T-helper 2 cell treated with Interferon-gamma antibody and Interleukin-4, amounts not matched to agents 100 ng/mL and 5 ng/mL, for 36 hours (primary cell): Measurements from ENCODE around the gene C1QL4. TPM values are rescaled to one million over a fixed set of nuclear protein-coding genes. Genes with fewer than 3 reads are reported as not detected.
"Not testable (repeated sequence)": the region's sequence is repeated elsewhere in the genome, so short reads cannot be mapped to it uniquely, and the experiment has no call there.

Experiments
- intact Hi-C: fragments of 100-400 bp; cut with micrococcal nuclease; formaldehyde crosslinking; loops from one replicate; pipeline ENCODE4 v1.15.1; 2023
- total RNA-seq: library from RNA; stranded (reverse); gene quantifications from 2 replicates; pipeline ENCODE4 v1.2.3, GENCODE V29; 2022

C1QL4 gene
- total RNA-seq, 1 donor from 2014 or later = not detected

DNA sequence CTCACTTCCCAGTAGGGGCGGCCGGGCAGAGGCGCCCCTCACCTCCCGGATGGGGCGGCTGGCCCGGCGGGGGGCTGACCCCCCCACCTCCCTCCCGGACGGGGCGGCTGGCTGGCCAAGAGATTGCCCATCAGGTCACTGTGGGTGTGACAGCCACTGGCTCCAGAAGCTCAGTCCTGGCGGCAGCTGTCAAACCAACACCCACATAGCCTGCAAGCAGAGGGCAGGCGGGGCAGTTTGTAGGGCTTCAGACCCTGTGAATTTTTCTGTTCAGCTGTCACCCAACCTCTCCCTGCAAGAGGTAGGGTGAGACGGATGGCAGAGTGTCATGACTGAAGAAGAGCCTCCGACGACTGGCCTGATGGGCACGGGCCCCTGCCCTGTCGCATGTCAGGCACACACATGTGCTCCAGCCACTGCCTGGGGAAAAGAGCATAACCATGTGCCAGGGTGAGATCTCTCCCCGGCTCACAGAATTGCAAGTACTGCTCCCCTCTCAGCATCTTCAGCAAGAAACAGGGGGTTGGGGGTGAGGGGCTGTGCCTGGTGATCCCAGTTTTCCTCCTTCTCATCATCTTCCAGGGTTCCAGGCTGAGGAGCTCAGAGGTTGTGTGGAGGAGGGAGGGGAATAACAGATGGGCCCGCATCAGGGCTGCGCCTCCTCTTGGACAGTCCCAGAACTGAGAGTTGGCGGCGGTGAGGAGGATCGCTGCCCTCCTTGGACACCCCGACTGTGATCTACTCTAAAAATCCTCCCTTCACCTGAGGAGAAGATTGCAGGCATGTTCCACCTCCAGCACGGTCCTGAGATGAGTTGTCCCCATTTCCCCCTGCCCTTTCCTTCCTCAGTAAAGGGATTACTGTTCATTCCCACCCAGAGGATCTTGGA lies 53.2 kb downstream of the C1QL4 start:
- intact Hi-C loops = no loop called here

DNA sequence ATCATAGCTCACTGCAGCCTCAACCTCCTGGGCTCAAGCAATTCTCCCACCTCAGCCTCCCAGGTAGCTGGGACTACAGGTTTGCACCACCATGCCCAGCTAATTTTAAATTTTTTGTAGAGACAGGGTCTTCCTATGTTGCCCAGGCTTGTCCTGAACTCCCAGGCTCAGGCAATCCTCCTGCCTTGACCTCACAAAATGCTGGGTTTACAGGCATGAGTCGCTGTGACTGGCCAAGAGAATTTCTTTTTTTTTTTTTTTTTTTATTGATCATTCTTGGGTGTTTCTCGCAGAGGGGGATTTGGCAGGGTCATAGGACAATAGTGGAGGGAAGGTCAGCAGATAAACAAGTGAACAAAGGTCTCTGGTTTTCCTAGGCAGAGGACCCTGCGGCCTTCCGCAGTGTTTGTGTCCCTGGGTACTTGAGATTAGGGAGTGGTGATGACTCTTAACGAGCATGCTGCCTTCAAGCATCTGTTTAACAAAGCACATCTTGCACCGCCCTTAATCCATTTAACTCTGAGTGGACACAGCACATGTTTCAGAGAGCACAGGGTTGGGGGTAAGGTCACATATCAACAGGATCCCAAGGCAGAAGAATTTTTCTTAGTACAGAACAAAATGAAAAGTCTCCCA lies 54.1 kb downstream of the C1QL4 start:
- intact Hi-C loops = not testable (repeated sequence)

Other genes starting within 250 kb of the C1QL4 start
- 0.07 and 0.09 TPM in 2 replicates for gene DHH, start 242.4 kb downstream of the C1QL4 start, total RNA-seq
- gene LMBR1L, start 226.3 kb downstream of the C1QL4 start, total RNA-seq = 45.4 and 47.4 TPM in 2 replicates
- 2,161 and 2,173 TPM in 2 replicates for gene TUBA1B, start 205.8 kb downstream of the C1QL4 start, total RNA-seq
- 90.7 and 92.8 TPM in 2 replicates for gene TUBA1A, start 148.1 kb downstream of the C1QL4 start, total RNA-seq
- gene TUBA1C, start 72.1 kb downstream of the C1QL4 start, total RNA-seq = 250 and 257 TPM in 2 replicates
- not detected in 2 replicates for gene PRPH, start 42.0 kb downstream of the C1QL4 start, total RNA-seq
- 77.6 and 79.0 TPM in 2 replicates for gene TROAP, start 13.9 kb downstream of the C1QL4 start, total RNA-seq
- 0.11 TPM in 1 of 2 replicates, not detected in the other for gene DNAJC22, start 9.7 kb upstream of the C1QL4 start, total RNA-seq
- gene SPATS2, start 30.3 kb upstream of the C1QL4 start, total RNA-seq = 14.6 and 17.5 TPM in 2 replicates
- gene KCNH3, start 201.8 kb upstream of the C1QL4 start, total RNA-seq = 0.82 and 1.2 TPM in 2 replicates
- 90.8 and 91.2 TPM in 2 replicates for gene MCRS1, start 231.0 kb upstream of the C1QL4 start, total RNA-seq